Heart right ventricle (tissue), 16 donors: ENCODE measurements around the gene KIFC3. TPM values are rescaled to one million over a fixed set of nuclear protein-coding genes. Genes with fewer than 3 reads are reported as not detected.

Experiments
- ATAC-seq, 8 donors: fragments of 200-7000 bp; cut with Tn5 transposase; one replicate each; pipeline ENCODE4 v1.9.1; 2020; ENCODE audit warnings: mild to moderate bottlenecking in 8 of 8, moderate library complexity in 8 of 8, moderate number of reproducible peaks in 1 of 8
- DNase-seq, 2 donors: peaks; one replicate each; pipeline ENCODE4 v3.0.0-alpha.2; 2020
- H3K27ac ChIP-seq, 10 donors: fragments of 200-600 bp; sonication (generic) in 2 of 10; one replicate each; pipeline versions ENCODE4 v1.5.0 to v1.8.0; 2020 to 2022; ENCODE audit warnings: mild to moderate bottlenecking in 3 of 10
- H3K27me3 ChIP-seq, 7 donors: fragments of 200-600 bp; one replicate each; pipeline ENCODE4 v1.8.0; 2021 to 2022; ENCODE audit warnings: mild to moderate bottlenecking in 2 of 7
- H3K36me3 ChIP-seq, 9 donors: fragments of 200-600 bp; sonication (generic) in 1 of 9; one replicate each; pipeline versions ENCODE4 v1.5.0 to v1.8.0; 2020 to 2022; ENCODE audit warnings: mild to moderate bottlenecking in 2 of 9
- H3K4me1 ChIP-seq, 9 donors: fragments of 200-600 bp; sonication (generic) in 1 of 9; one replicate each; pipeline versions ENCODE4 v1.5.0 to v1.8.0; 2020 to 2022; ENCODE audit warnings: mild to moderate bottlenecking in 4 of 9
- H3K4me3 ChIP-seq, 10 donors: fragments of 200-600 bp; sonication (generic) in 2 of 10; one replicate each; pipeline versions ENCODE4 v1.5.0 to v1.8.0; 2020 to 2022; ENCODE audit warnings: mild to moderate bottlenecking in 7 of 10, moderate library complexity in 2 of 10
- H3K9me3 ChIP-seq, 11 donors: fragments of 200-600 bp in 10 of 11; sonication (generic) in 2 of 11; one replicate each; pipeline versions ENCODE4 v1.5.0 to v1.8.0; 2013 to 2022; ENCODE audit warnings: mild to moderate bottlenecking in 2 of 11, control low read depth in 1 of 11, moderate library complexity in 1 of 11
- WGBS, 2 donors: extraction: QIAGEN DNeasy Blood & Tissue Kit; methylation state at CpG; one replicate each; pipeline ENCODE4 v1.1.7; 2013; ENCODE audit warnings: inconsistent platforms in 1 of 2; 5-methylcytosine and 5-hydroxymethylcytosine counted together
- intact Hi-C, 10 donors: fragments of 100-400 bp; cut with DNase I; formaldehyde crosslinking; loops; one replicate each; pipeline versions ENCODE4 v1.11.1 to v1.14.2; 2022
- polyA plus RNA-seq, 2 donors: library from polyadenylated mRNA; stranded (reverse); fragments of 200-250 nt; gene quantifications; one replicate each; pipeline ENCODE4 v1.2.3, GENCODE V29; 2013
- total RNA-seq, 10 donors: library from RNA; stranded (reverse); fragmentation: NEBNext Ultra II Directional in 3 of 10; extraction: Animal tissue kit (Norgen Biotek cat#: 25700) in 3 of 10; gene quantifications; one replicate each; pipeline versions ENCODE4 v1.2.1 to v1.2.4, GENCODE V29; 2021 to 2023
- TF ChIP-seq, protein P1 (sequence below), 9 donors: fragments of 200-600 bp; sonication (generic) in 2 of 9; IDR thresholded peaks; one replicate each; pipeline versions ENCODE4 v1.5.0 to v1.8.0; 2021 to 2022; ENCODE audit warnings: antibody characterized with exemption in 9 of 9, mild to moderate bottlenecking in 5 of 9, moderate library complexity in 1 of 9
- donor health status: Arrhythmogenic right ventricular cardiomyopathy.
- donor health status: ischemic (EF 13 %, LVEDD 7.1; RV severe dilation, severe dysfunction).
- donor health status: healthy with polysubstance abuse.
- donor health status: DM: no; HTN: yes; CAD: no.
- donor health status: DM: no; HTN: no; CAD: no.
- donor health status: ischemic (EF 25% LVEDD 6.9; RV normal size, moderate dysfunction).
- donor health status: ischemic (EF 25% LVEDD 5.7; RV mildly dilated, moderate dysfunction).
- donor health status: healthy.
- donor health status: DM: yes; HTN: yes; CAD: no.
- donor health status: Ischemic cardiomyopathy.
- donor health status: ischemic (EF 35%, LVEDD 5.7; RV mildly dilated, moderate dysfunction).
- donor health status: nonischemic (EF 11% LVEDD 7.7; RV severe dilation, severe dysfunction).
- donor health status: DM: yes; HTN: yes; CAD: no.
- donor health status: PGD.
- donor health status: ischemic (EF 29% LVEDD 5.4; RV normal size, mild dysfunction).
- donor health status: nonischemic (EF 23%, LVEDD 6.1; RV moderate dilation, normal function).

KIFC3 gene
- total and polyA plus RNA-seq, 12 donors = 42.5 to 97.4 (median 63.5) TPM

DNA sequence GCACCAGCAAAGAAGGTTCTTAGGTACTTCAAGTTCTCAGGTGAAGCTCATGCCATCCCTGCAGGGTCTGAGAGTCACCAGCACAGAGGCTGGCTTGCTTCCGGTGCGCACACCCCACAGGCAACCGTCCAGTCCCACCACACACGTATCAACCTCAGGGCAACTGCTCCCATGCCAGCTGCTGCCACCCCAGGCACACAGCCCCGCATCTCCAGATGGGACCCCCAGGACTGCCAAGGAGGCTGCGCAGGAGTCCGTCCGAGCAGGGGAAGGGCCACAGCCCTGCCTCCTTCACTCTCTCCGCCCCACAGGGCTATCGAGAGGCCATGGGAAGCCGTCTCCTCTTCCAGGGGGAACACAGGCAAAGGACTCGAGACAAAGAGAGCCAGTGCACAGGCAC, 13.3 kb downstream of the KIFC3 start:
- ATAC-seq (no peak), DNase-seq (no peak)
- Histone ChIP-seq H3K27me3 (no peaks in the 10 kb centered on the region), H3K36me3 (peaks cover 0 to 83% (median 16%) of the 10 kb centered on the region in 9 donors), H3K4me1 (peaks cover 16 to 66% (median 56%) of the 10 kb centered on the region in 9 donors), H3K27ac (peak overlapping the region in 7 of 10 donors; percentile 53 to 84 (median 75)), H3K9me3 (no peaks in the 10 kb centered on the region), H3K4me3 (no peak overlapping the region)
- WGBS, 2 donors = 90 to 92% methylated on average over 12 of the region's 12 CpGs
- TF ChIP-seq, protein P1, sequence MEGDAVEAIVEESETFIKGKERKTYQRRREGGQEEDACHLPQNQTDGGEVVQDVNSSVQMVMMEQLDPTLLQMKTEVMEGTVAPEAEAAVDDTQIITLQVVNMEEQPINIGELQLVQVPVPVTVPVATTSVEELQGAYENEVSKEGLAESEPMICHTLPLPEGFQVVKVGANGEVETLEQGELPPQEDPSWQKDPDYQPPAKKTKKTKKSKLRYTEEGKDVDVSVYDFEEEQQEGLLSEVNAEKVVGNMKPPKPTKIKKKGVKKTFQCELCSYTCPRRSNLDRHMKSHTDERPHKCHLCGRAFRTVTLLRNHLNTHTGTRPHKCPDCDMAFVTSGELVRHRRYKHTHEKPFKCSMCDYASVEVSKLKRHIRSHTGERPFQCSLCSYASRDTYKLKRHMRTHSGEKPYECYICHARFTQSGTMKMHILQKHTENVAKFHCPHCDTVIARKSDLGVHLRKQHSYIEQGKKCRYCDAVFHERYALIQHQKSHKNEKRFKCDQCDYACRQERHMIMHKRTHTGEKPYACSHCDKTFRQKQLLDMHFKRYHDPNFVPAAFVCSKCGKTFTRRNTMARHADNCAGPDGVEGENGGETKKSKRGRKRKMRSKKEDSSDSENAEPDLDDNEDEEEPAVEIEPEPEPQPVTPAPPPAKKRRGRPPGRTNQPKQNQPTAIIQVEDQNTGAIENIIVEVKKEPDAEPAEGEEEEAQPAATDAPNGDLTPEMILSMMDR (IDR thresholded peaks at IDR 0.05) = no peak
- intact Hi-C loops = no loop called here

DNA sequence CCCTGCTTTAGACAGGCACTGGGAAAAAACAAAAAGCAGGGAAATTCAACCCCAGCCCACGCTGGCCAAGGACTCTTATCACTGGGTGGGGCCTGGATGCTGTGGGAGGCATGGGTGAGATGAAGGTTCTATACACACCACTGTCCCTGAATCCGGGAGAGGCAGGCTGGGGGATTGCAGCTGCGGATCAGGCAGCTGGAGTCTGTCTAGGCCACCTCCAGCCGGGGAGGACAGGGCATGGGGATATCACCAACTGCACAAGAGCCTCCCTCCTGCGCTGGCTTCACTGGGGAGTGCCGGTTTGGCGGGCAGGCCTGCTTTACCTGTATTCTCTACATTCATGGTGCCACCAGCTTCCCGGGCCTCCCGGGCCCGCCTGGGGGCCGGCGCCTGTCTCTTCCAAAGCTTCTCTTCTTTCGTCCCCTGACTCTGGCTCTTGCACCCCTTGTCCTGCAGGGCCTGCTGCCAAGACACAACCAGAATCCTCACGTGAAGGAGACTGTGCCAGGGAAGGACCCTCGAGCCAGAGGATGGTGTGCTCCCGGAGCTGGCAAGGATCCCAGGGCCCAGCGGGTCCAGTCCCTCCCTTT, 13.9 kb downstream of the KIFC3 start:
- ATAC-seq (peak in 2 of 8 donors; percentile 3 to 18), DNase-seq (no peak)
- TF ChIP-seq, protein P1 (IDR thresholded peaks at IDR 0.05) = no peak
- peak overlapping the region in 8 of 10 donors; percentile 53 to 84 (median 74) for H3K27ac ChIP-seq
- peaks cover 16 to 66% (median 56%) of the 10 kb centered on the region in 9 donors for H3K4me1 ChIP-seq
- no peak overlapping the region for H3K4me3 ChIP-seq
- H3K9me3 ChIP-seq = no peaks in the 10 kb centered on the region
- no peaks in the 10 kb centered on the region for H3K27me3 ChIP-seq
- intact Hi-C loops = no loop called here
- WGBS, 2 donors = 43 to 52% methylated on average over 17 of the region's 17 CpGs
- H3K36me3 ChIP-seq = peaks cover 0 to 83% (median 13%) of the 10 kb centered on the region in 9 donors

DNA sequence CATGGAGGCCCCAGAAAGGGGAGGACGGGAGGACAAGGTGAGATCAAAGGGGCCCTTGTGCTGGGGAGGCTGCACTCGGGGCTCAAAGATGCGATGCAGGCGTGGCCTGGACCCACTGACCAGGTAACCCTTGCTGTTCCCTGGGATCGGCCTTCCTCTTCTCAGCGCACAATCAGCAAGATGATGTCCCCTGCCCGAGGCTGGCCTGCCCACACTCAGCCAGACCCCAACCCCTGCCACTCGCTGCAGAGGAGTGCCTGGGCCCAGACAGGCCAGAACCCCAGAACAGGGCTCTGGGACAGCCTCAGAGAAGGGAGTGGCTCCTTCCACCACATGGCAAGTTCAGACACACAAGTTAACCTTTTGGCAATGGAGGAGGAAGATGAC, 14.8 kb downstream of the KIFC3 start:
- Histone ChIP-seq H3K9me3 (no peaks in the 10 kb centered on the region), H3K27ac (peak overlapping the region in 9 of 10 donors; percentile 42 to 84 (median 74)), H3K4me3 (no peak overlapping the region), H3K27me3 (no peaks in the 10 kb centered on the region), H3K4me1 (peaks cover 16 to 64% (median 55%) of the 10 kb centered on the region in 9 donors), H3K36me3 (peaks cover 0 to 83% (median 17%) of the 10 kb centered on the region in 9 donors)
- ATAC-seq (peak in 1 of 8 donors; percentile 5), DNase-seq (no peak)
- intact Hi-C loops = no loop called here
- WGBS, 2 donors = 81 to 86% methylated on average over 8 of the region's 8 CpGs
- TF ChIP-seq, protein P1 (IDR thresholded peaks at IDR 0.05) = no peak

DNA sequence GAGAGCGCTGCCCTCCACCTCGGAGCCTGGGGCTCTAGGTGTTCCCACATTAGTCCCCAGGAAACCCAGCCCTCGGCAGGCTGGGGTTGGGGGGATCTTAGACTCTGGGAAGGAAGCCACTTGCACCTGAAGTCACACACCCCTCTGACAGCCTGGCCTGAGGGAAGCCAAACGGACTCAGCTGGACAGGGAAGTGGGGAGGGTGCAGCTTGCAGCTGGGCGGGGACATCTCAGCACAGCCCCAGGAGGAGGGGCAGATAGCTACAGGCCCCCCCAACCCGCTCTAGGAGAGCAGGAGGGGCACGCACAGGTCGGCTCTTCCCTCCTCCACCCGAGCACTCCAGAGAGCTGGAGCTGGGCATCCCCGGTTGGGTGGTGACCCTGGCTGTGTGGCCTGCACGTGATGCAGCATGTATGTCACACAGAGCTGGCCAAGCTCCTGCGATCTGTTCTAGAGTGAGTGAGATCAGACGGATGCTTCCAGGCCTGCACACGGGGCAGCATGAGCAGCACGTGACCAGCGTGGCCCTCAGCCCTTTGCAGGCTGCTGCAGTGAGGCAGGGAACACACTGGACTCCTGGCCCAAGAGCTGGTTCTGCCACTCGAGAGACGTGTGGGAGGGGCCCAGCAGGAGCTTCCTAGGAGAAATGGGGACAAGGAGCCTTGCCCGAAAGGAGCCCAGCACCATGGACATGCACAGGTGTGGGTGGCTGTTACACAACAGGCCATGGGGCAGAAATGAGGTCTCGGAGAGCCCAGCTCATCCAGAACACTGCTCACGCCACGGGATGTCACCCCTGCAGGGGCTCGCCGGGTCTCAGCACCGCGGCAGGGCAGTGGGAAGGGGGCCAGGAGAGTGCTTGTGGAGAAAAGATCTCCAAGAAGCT, 15.4 kb downstream of the KIFC3 start:
- Histone ChIP-seq H3K36me3 (peaks cover 0 to 85% (median 17%) of the 10 kb centered on the region in 9 donors), H3K4me3 (no peak overlapping the region), H3K27me3 (no peaks in the 10 kb centered on the region), H3K9me3 (no peaks in the 10 kb centered on the region), H3K27ac (peak overlapping the region in 9 of 10 donors; percentile 42 to 84 (median 74)), H3K4me1 (peaks cover 16 to 58% (median 49%) of the 10 kb centered on the region in 9 donors)
- WGBS, 2 donors = 50 to 51% methylated on average over 26 of the region's 26 CpGs
- TF ChIP-seq, protein P1 (IDR thresholded peaks at IDR 0.05) = no peak
- peak; percentile 83 to 96 (median 90) for ATAC-seq
- peak; percentile 73 to 82 for DNase-seq
- intact Hi-C loops = no loop called here
